ENCODE measurements around the gene DCTN2. TPM values are rescaled to one million over a fixed set of nuclear protein-coding genes. Genes with fewer than 3 reads are reported as not detected.
"Not testable (repeated sequence)": the region's sequence is repeated elsewhere in the genome, so short reads cannot be mapped to it uniquely, and the experiment has no call there.

Gene DCTN2
- total RNA-seq, 4 donors from 2014 or later, result 92.9 to 138 (median 130) TPM

- Histone ChIP-seq H3K36me3 (no peaks in the 10 kb centered on the region), H3K27me3 (peaks cover 0 to 3% of the 10 kb centered on the region in 2 donors), H3K9me3 (no peaks in the 10 kb centered on the region), H3K4me3 (no peak overlapping the region), H3K27ac (no peak overlapping the region), H3K4me1 (no peaks in the 10 kb centered on the region)
- TF ChIP-seq POLR2A (IDR thresholded peaks at IDR 0.05) (no peak), CTCF (IDR thresholded peaks at IDR 0.05) (no peak)
- DNase-seq (ENCODE audit: low spot score in 2 of 2), result no peak
- 86 to 89% methylated on average over 12 of the region's 12 CpGs for WGBS, 2 donors
Observed at GRCh38 chr12:57571926-57572762, 25.2 kb upstream of the DCTN2 start.

- 82 to 84% methylated on average over 13 of the region's 13 CpGs for WGBS, 2 donors
- H3K27me3 ChIP-seq, result peaks cover 0 to 12% of the 10 kb centered on the region in 2 donors
- not testable (repeated sequence) for H3K36me3 ChIP-seq; H3K9me3 ChIP-seq; H3K4me1 ChIP-seq; DNase-seq (ENCODE audit: low spot score in 2 of 2); H3K4me3 ChIP-seq; H3K27ac ChIP-seq
Observed at GRCh38 chr12:57570438-57570837, 23.4 kb upstream of the DCTN2 start.

- Histone ChIP-seq H3K27me3 (peaks cover 0 to 15% of the 10 kb centered on the region in 2 donors), H3K4me3 (no peak overlapping the region), H3K4me1 (no peaks in the 10 kb centered on the region), H3K27ac (no peak overlapping the region), H3K36me3 (no peaks in the 10 kb centered on the region), H3K9me3 (no peaks in the 10 kb centered on the region)
- TF ChIP-seq CTCF (IDR thresholded peaks at IDR 0.05) (no peak), EP300 (IDR thresholded peaks at IDR 0.05) (no peak), POLR2A (IDR thresholded peaks at IDR 0.05) (no peak)
- WGBS, 2 donors, result 87 to 88% methylated on average over 18 of the region's 18 CpGs
- no peak for DNase-seq (ENCODE audit: low spot score in 2 of 2)
Observed at GRCh38 chr12:57569858-57570257, 22.9 kb upstream of the DCTN2 start.

GRCh38 chr12:57568838-57569237 lies 21.8 kb upstream of the DCTN2 start:
- 74 to 79% methylated on average over 6 of the region's 6 CpGs for WGBS, 2 donors
- no peaks in the 10 kb centered on the region for H3K4me1 ChIP-seq
- H3K27ac ChIP-seq, result no peak overlapping the region
- H3K4me3 ChIP-seq, result no peak overlapping the region
- DNase-seq (ENCODE audit: low spot score in 2 of 2), result no peak
- peaks cover 0 to 4% (median 0%) of the 10 kb centered on the region in 3 donors for H3K36me3 ChIP-seq
- peaks cover 0 to 17% of the 10 kb centered on the region in 2 donors for H3K27me3 ChIP-seq
- TF ChIP-seq EP300 (IDR thresholded peaks at IDR 0.05), result no peak
- no peak for TF ChIP-seq CTCF (IDR thresholded peaks at IDR 0.05)
- no peak for TF ChIP-seq POLR2A (IDR thresholded peaks at IDR 0.05)
- no peaks in the 10 kb centered on the region for H3K9me3 ChIP-seq

GRCh38 chr12:57564178-57564740 lies 17.3 kb upstream of the DCTN2 start:
- H3K27ac ChIP-seq, result no peak overlapping the region
- H3K4me3 ChIP-seq, result no peak overlapping the region
- H3K9me3 ChIP-seq, result no peaks in the 10 kb centered on the region
- peaks cover 0 to 4% (median 0%) of the 10 kb centered on the region in 3 donors for H3K36me3 ChIP-seq
- no peaks in the 10 kb centered on the region for H3K4me1 ChIP-seq
- no peak for DNase-seq (ENCODE audit: low spot score in 2 of 2)
- 81 to 83% methylated on average over 7 of the region's 7 CpGs for WGBS, 2 donors
- TF ChIP-seq POLR2A (IDR thresholded peaks at IDR 0.05), result no peak
- no peak for TF ChIP-seq CTCF (IDR thresholded peaks at IDR 0.05)
- no peak for TF ChIP-seq EP300 (IDR thresholded peaks at IDR 0.05)
- H3K27me3 ChIP-seq, result peaks cover 0 to 17% of the 10 kb centered on the region in 2 donors
